GM21723 (cell line): ENCODE data around the gene CDR2L.
A peak's percentile ranks its signal among the peaks of the same experiment; 100 is the strongest.
"Not testable (repeated sequence)": the region's sequence is repeated elsewhere in the genome, so short reads cannot be mapped to it uniquely, and the experiment has no call there.

Source experiments
- ATAC-seq: cut with Tn5 transposase; IDR thresholded peaks from one replicate; pipeline ENCODE4 v1.9.1; 2021; ENCODE audit warnings: mild to moderate bottlenecking, moderate library complexity; ENCODE audit not compliant: unreplicated experiment

Gene CDR2L

GRCh38 chr17:75034236-75034908 lies 46.9 kb downstream of the CDR2L start:
- ATAC-seq = peak; percentile 63

GRCh38 chr17:75036643-75037268 lies 49.3 kb downstream of the CDR2L start:
- no peak for ATAC-seq

GRCh38 chr17:75039238-75039637 lies 51.8 kb downstream of the CDR2L start:
- no peak for ATAC-seq

GRCh38 chr17:75041656-75042280 lies 54.3 kb downstream of the CDR2L start:
- no peak for ATAC-seq

- ATAC-seq = not testable (repeated sequence)
Measured at GRCh38 chr17:75043789-75044188, 56.4 kb downstream of the CDR2L start.

GRCh38 chr17:75044716-75045115 lies 57.3 kb downstream of the CDR2L start:
- ATAC-seq = no peak

GRCh38 chr17:75045946-75046406 lies 58.5 kb downstream of the CDR2L start:
- ATAC-seq = not testable (repeated sequence)

- peak; percentile 94 for ATAC-seq
Measured at GRCh38 chr17:75046407-75047289, 59.2 kb downstream of the CDR2L start, which contains the start of the genes ATP5PD and KCTD2. ATP5PD (minus strand) TSS chr17:75046969; CDS start chr17:75042650, 4,319 bp downstream. KCTD2 (plus strand) TSS chr17:75047225; CDS start chr17:75047251, 26 bp downstream.

GRCh38 chr17:75047398-75048098 lies 60.1 kb downstream of the CDR2L start:
- ATAC-seq = peak; percentile 20

- ATAC-seq = no peak
Measured at GRCh38 chr17:75048249-75048878, 60.9 kb downstream of the CDR2L start.

GRCh38 chr17:75049057-75049456 lies 61.6 kb downstream of the CDR2L start:
- no peak for ATAC-seq

GRCh38 chr17:75049706-75050105 lies 62.3 kb downstream of the CDR2L start:
- no peak for ATAC-seq

- ATAC-seq = no peak
Measured at GRCh38 chr17:75051941-75052340, 64.5 kb downstream of the CDR2L start.
